ENCODE measurements around the gene SRRM4.

DNA sequence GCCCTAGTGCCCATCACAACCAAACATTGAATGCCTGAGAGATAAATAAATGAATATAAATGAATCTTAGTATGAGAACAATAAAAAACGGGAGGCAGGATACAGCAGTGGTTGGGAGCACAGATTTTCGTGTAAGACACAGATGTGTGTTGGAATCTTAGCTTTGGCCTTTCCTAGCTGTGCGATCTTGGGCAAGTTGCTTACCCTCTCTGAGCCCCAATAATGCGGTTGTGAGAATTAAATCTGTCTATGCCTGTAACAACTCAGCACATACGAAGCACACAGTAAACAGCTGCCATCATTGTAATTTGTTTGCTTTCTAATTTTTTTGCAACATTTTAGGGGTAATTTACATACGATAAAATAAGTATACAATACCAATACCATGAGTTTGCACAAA lies 89.8 kb downstream of the SRRM4 start:
- TF ChIP-seq, protein P1, sequence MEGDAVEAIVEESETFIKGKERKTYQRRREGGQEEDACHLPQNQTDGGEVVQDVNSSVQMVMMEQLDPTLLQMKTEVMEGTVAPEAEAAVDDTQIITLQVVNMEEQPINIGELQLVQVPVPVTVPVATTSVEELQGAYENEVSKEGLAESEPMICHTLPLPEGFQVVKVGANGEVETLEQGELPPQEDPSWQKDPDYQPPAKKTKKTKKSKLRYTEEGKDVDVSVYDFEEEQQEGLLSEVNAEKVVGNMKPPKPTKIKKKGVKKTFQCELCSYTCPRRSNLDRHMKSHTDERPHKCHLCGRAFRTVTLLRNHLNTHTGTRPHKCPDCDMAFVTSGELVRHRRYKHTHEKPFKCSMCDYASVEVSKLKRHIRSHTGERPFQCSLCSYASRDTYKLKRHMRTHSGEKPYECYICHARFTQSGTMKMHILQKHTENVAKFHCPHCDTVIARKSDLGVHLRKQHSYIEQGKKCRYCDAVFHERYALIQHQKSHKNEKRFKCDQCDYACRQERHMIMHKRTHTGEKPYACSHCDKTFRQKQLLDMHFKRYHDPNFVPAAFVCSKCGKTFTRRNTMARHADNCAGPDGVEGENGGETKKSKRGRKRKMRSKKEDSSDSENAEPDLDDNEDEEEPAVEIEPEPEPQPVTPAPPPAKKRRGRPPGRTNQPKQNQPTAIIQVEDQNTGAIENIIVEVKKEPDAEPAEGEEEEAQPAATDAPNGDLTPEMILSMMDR (optimal IDR thresholded peaks at IDR 0.05 in 1 of 3, IDR thresholded peaks at IDR 0.05 in 1 of 3, conservative IDR thresholded peaks at IDR 0.05 in 1 of 3; ENCODE audit: extremely low read depth in 1 of 3, insufficient read depth in 2 of 3, low read length in 3 of 3) = no peak
- no peak for TF ChIP-seq EZH2 (IDR thresholded peaks at IDR 0.05; ENCODE audit: low read length)

Measured in keratinocyte (primary cell).